ENCODE measurements around the gene CDCA8. TPM values are rescaled to one million over a fixed set of nuclear protein-coding genes. Genes with fewer than 3 reads are reported as not detected.

CDCA8 gene
- 10 to 100 TPM; 73.6 to 78.6 TPM for total RNA-seq

GRCh38 chr1:37692078-37692833, at the start of gene CDCA8:
Gene CDCA8 (plus strand): TSS chr1:37692516. CDS start chr1:37692691, 175 bp downstream.
- peaks cover 35% of the 10 kb centered on the region for H3K4me1 Mint-ChIP-seq (ENCODE audit: low read depth)
- intact Hi-C loops (cut with micrococcal nuclease), result loop anchor here (1.0 to 10.0 kb wide), 14 partner anchors 18 to 1503 kb away; partner anchors contain the start of genes MRPS15, MTF1, RRAGC and SF3A3
- CTCF ChIA-PET, result interaction anchor here (0.6 to 1.9 kb wide), 6 partner anchors 10 to 1542 kb away, joined by 3 to 7 read pairs (median 3); no protein-coding TSS in a partner anchor
- H3K27me3 Mint-ChIP-seq (ENCODE audit: low read depth), result no peaks in the 10 kb centered on the region
- no peaks in the 10 kb centered on the region for H3K9me3 Mint-ChIP-seq
- peaks cover 34% of the 10 kb centered on the region for H3K36me3 Mint-ChIP-seq (ENCODE audit: low read depth)
- DNase-seq, result peak; percentile 99
- peak within 1 kb of the TSS; percentile 87 for H3K27ac Mint-ChIP-seq
- H3K4me3 Mint-ChIP-seq, result peak within 1 kb of the TSS; percentile 97

- CTCF ChIA-PET, result no interaction called here
- DNase-seq, result no peak
- Mint-ChIP-seq H3K4me1 (ENCODE audit: low read depth) (no peaks in the 10 kb centered on the region), H3K4me3 (no peak overlapping the region), H3K27ac (no peak overlapping the region), H3K36me3 (ENCODE audit: low read depth) (no peaks in the 10 kb centered on the region), H3K9me3 (no peaks in the 10 kb centered on the region), H3K27me3 (ENCODE audit: low read depth) (peaks cover 12% of the 10 kb centered on the region)
- intact Hi-C loops (cut with micrococcal nuclease), result no loop called here
Measured at GRCh38 chr1:37647281-37647680, 45.0 kb upstream of the CDCA8 start.

GRCh38 chr1:37650173-37650572, 42.1 kb upstream of the CDCA8 start:
- peaks cover 4% of the 10 kb centered on the region for H3K27me3 Mint-ChIP-seq (ENCODE audit: low read depth)
- no peak for DNase-seq
- intact Hi-C loops (cut with micrococcal nuclease), result no loop called here
- no peak overlapping the region for H3K27ac Mint-ChIP-seq
- no peaks in the 10 kb centered on the region for H3K36me3 Mint-ChIP-seq (ENCODE audit: low read depth)
- CTCF ChIA-PET, result interaction anchor here (1.1 kb wide), 1 partner anchor 34 kb away, joined by 3 read pairs; no protein-coding TSS in a partner anchor
- H3K9me3 Mint-ChIP-seq, result no peaks in the 10 kb centered on the region
- H3K4me3 Mint-ChIP-seq, result no peak overlapping the region
- no peaks in the 10 kb centered on the region for H3K4me1 Mint-ChIP-seq (ENCODE audit: low read depth)

GRCh38 chr1:37650721-37651120, 41.6 kb upstream of the CDCA8 start:
- no peak for DNase-seq
- Mint-ChIP-seq H3K4me1 (ENCODE audit: low read depth) (no peaks in the 10 kb centered on the region), H3K4me3 (no peak overlapping the region), H3K27ac (no peak overlapping the region), H3K27me3 (ENCODE audit: low read depth) (peaks cover 4% of the 10 kb centered on the region), H3K36me3 (ENCODE audit: low read depth) (no peaks in the 10 kb centered on the region), H3K9me3 (no peaks in the 10 kb centered on the region)
- intact Hi-C loops (cut with micrococcal nuclease), result no loop called here
- CTCF ChIA-PET, result no interaction called here

GRCh38 chr1:37651803-37652202, 40.5 kb upstream of the CDCA8 start:
- no peak for DNase-seq
- intact Hi-C loops (cut with micrococcal nuclease), result no loop called here
- peaks cover 6% of the 10 kb centered on the region for H3K27me3 Mint-ChIP-seq (ENCODE audit: low read depth)
- no peak overlapping the region for H3K4me3 Mint-ChIP-seq
- CTCF ChIA-PET, result no interaction called here
- H3K4me1 Mint-ChIP-seq (ENCODE audit: low read depth), result no peaks in the 10 kb centered on the region
- no peaks in the 10 kb centered on the region for H3K9me3 Mint-ChIP-seq
- no peaks in the 10 kb centered on the region for H3K36me3 Mint-ChIP-seq (ENCODE audit: low read depth)
- no peak overlapping the region for H3K27ac Mint-ChIP-seq

- peaks cover 2% of the 10 kb centered on the region for H3K27me3 Mint-ChIP-seq (ENCODE audit: low read depth)
- H3K27ac Mint-ChIP-seq, result no peak overlapping the region
- no peaks in the 10 kb centered on the region for H3K4me1 Mint-ChIP-seq (ENCODE audit: low read depth)
- no peaks in the 10 kb centered on the region for H3K36me3 Mint-ChIP-seq (ENCODE audit: low read depth)
- H3K4me3 Mint-ChIP-seq, result no peak overlapping the region
- no peaks in the 10 kb centered on the region for H3K9me3 Mint-ChIP-seq
- DNase-seq, result no peak
- CTCF ChIA-PET, result no interaction called here
- intact Hi-C loops (cut with micrococcal nuclease), result no loop called here
Measured at GRCh38 chr1:37652976-37653375, 39.3 kb upstream of the CDCA8 start.

GRCh38 chr1:37653906-37654305, 38.4 kb upstream of the CDCA8 start:
- CTCF ChIA-PET, result interaction anchor here (1.4 kb wide), 1 partner anchor 50 kb away, joined by 5 read pairs; no protein-coding TSS in a partner anchor
- Mint-ChIP-seq H3K4me3 (no peak overlapping the region), H3K27ac (no peak overlapping the region), H3K4me1 (ENCODE audit: low read depth) (no peaks in the 10 kb centered on the region), H3K9me3 (no peaks in the 10 kb centered on the region), H3K36me3 (ENCODE audit: low read depth) (no peaks in the 10 kb centered on the region), H3K27me3 (ENCODE audit: low read depth) (peaks cover 2% of the 10 kb centered on the region)
- no peak for DNase-seq
- intact Hi-C loops (cut with micrococcal nuclease), result no loop called here

GRCh38 chr1:37655274-37655673, 37.0 kb upstream of the CDCA8 start:
- no peak overlapping the region for H3K4me3 Mint-ChIP-seq
- no peak overlapping the region for H3K27ac Mint-ChIP-seq
- no peaks in the 10 kb centered on the region for H3K4me1 Mint-ChIP-seq (ENCODE audit: low read depth)
- peaks cover 2% of the 10 kb centered on the region for H3K27me3 Mint-ChIP-seq (ENCODE audit: low read depth)
- no peaks in the 10 kb centered on the region for H3K9me3 Mint-ChIP-seq
- no peaks in the 10 kb centered on the region for H3K36me3 Mint-ChIP-seq (ENCODE audit: low read depth)
- intact Hi-C loops (cut with micrococcal nuclease), result no loop called here
- CTCF ChIA-PET, result interaction anchor here (1.4 kb wide), 1 partner anchor 25 kb away, joined by 6 read pairs; no protein-coding TSS in a partner anchor
- no peak for DNase-seq

GRCh38 chr1:37656026-37656425, 36.3 kb upstream of the CDCA8 start:
- Mint-ChIP-seq H3K27ac (no peak overlapping the region), H3K4me1 (ENCODE audit: low read depth) (no peaks in the 10 kb centered on the region), H3K36me3 (ENCODE audit: low read depth) (no peaks in the 10 kb centered on the region), H3K27me3 (ENCODE audit: low read depth) (peaks cover 2% of the 10 kb centered on the region), H3K9me3 (no peaks in the 10 kb centered on the region), H3K4me3 (no peak overlapping the region)
- intact Hi-C loops (cut with micrococcal nuclease), result no loop called here
- CTCF ChIA-PET, result interaction anchor here (0.6 kb wide), 1 partner anchor 127 kb away, joined by 4 read pairs; no protein-coding TSS in a partner anchor
- DNase-seq, result no peak

- Mint-ChIP-seq H3K4me1 (ENCODE audit: low read depth) (no peaks in the 10 kb centered on the region), H3K4me3 (no peak overlapping the region), H3K27me3 (ENCODE audit: low read depth) (peaks cover 2% of the 10 kb centered on the region), H3K36me3 (ENCODE audit: low read depth) (no peaks in the 10 kb centered on the region), H3K9me3 (no peaks in the 10 kb centered on the region), H3K27ac (no peak overlapping the region)
- DNase-seq, result no peak
- CTCF ChIA-PET, result no interaction called here
- intact Hi-C loops (cut with micrococcal nuclease), result no loop called here
Measured at GRCh38 chr1:37656881-37657280, 35.4 kb upstream of the CDCA8 start.

- Mint-ChIP-seq H3K4me3 (no peak overlapping the region), H3K4me1 (ENCODE audit: low read depth) (no peaks in the 10 kb centered on the region), H3K27me3 (ENCODE audit: low read depth) (peaks cover 2% of the 10 kb centered on the region), H3K27ac (no peak overlapping the region), H3K36me3 (ENCODE audit: low read depth) (no peaks in the 10 kb centered on the region), H3K9me3 (no peaks in the 10 kb centered on the region)
- CTCF ChIA-PET, result no interaction called here
- DNase-seq, result no peak
- intact Hi-C loops (cut with micrococcal nuclease), result no loop called here
Measured at GRCh38 chr1:37657620-37658412, 34.5 kb upstream of the CDCA8 start.

GRCh38 chr1:37658486-37658885, 33.8 kb upstream of the CDCA8 start:
- CTCF ChIA-PET, result no interaction called here
- DNase-seq, result no peak
- H3K27me3 Mint-ChIP-seq (ENCODE audit: low read depth), result peaks cover 2% of the 10 kb centered on the region
- no peaks in the 10 kb centered on the region for H3K9me3 Mint-ChIP-seq
- intact Hi-C loops (cut with micrococcal nuclease), result no loop called here
- no peak overlapping the region for H3K27ac Mint-ChIP-seq
- no peak overlapping the region for H3K4me3 Mint-ChIP-seq
- no peaks in the 10 kb centered on the region for H3K4me1 Mint-ChIP-seq (ENCODE audit: low read depth)
- no peaks in the 10 kb centered on the region for H3K36me3 Mint-ChIP-seq (ENCODE audit: low read depth)
